Bronchial epithelial cell (primary cell): ENCODE data around the gene BCL11A. TPM values are rescaled to one million over a fixed set of nuclear protein-coding genes. Genes with fewer than 3 reads are reported as not detected.

Source experiments
- DNase-seq: peaks from one replicate; pipeline ENCODE4 v3.0.0-alpha.2; 2010; ENCODE audit warnings: low read depth
- FAIRE-seq: peaks from 2 replicates; lab custom pipeline; 2011; peaks lifted over from hg19 to GRCh38; lab: Jason Lieb, UNC
- H3K27me3 ChIP-seq: 2 replicates; pipeline ENCODE4 v1.5.1; 2011; ENCODE audit warnings: low read length; ENCODE audit not compliant: control insufficient read depth, insufficient read depth
- H3K36me3 ChIP-seq: 2 replicates; pipeline ENCODE4 v1.5.1; 2011; ENCODE audit warnings: low read length; ENCODE audit not compliant: control insufficient read depth, insufficient read depth
- H3K4me3 ChIP-seq: 2 replicates; pipeline ENCODE4 v1.5.1; 2011; ENCODE audit warnings: mild to moderate bottlenecking, low read depth, low read length, control low read depth
- total RNA-seq: library from RNA; depleted of rRNA; stranded (reverse); fragments of >200 nt; gene quantifications from 2 replicates; pipeline ENCODE4 v1.2.1, GENCODE V29; 2014
- TF ChIP-seq, protein P1 (sequence below): IDR thresholded peaks from 2 replicates; pipeline ENCODE4 v1.5.1; 2011; ENCODE audit warnings: mild to moderate bottlenecking, moderate library complexity, low read length, control low read depth, inconsistent platforms; ENCODE audit not compliant: insufficient read depth, severe bottlenecking

The BCL11A gene
- total RNA-seq, 1 donor from 2014 or later = 1.8 TPM

GRCh38 chr2:60535685-60536312 is 17.7 kb downstream of the BCL11A start:
- TF ChIP-seq, protein P1, sequence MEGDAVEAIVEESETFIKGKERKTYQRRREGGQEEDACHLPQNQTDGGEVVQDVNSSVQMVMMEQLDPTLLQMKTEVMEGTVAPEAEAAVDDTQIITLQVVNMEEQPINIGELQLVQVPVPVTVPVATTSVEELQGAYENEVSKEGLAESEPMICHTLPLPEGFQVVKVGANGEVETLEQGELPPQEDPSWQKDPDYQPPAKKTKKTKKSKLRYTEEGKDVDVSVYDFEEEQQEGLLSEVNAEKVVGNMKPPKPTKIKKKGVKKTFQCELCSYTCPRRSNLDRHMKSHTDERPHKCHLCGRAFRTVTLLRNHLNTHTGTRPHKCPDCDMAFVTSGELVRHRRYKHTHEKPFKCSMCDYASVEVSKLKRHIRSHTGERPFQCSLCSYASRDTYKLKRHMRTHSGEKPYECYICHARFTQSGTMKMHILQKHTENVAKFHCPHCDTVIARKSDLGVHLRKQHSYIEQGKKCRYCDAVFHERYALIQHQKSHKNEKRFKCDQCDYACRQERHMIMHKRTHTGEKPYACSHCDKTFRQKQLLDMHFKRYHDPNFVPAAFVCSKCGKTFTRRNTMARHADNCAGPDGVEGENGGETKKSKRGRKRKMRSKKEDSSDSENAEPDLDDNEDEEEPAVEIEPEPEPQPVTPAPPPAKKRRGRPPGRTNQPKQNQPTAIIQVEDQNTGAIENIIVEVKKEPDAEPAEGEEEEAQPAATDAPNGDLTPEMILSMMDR = no peak
- H3K4me3 ChIP-seq = no peak overlapping the region
- DNase-seq (no peak), FAIRE-seq (peak; percentile 7)
- H3K27me3 ChIP-seq = no peaks in the 10 kb centered on the region
- no peaks in the 10 kb centered on the region for H3K36me3 ChIP-seq

DNA sequence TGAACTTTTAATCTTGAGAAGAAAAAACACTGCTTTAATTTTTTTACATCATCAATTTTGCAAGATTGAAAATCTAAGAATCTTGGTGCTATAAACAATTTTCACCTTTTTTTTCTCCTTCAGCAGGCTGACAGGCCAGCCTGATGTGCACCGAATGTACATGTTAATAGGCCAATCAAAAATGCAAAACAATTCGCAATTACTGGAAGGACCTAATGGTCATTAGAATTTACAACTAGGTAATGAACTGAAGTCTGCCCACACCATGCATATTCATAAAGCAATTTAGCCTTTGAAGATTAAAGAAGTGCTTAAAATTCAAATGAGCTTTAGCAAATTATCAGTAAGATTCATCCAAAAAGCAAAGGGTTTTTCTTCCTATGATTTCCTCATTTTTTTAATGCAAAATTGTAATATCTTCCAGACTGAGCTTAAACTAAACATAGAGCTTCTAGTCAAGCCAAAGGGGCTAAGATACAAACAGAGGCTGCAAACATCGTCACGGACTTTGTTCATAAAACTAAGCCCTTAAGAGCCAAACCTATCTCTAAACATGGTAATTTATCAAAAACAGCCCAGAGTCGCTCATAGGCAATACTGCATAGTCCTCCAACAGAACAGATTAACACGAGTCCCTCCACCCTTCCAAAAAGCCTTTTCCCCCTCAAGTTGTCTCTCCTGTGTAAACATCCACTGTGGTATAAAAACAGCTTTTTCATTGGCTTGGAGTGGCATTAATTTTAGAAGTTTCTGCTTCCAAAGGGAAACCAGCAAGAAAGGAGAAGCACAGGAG is 18.4 kb downstream of the BCL11A start:
- Histone ChIP-seq H3K27me3 (no peaks in the 10 kb centered on the region), H3K4me3 (no peak overlapping the region), H3K36me3 (no peaks in the 10 kb centered on the region)
- DNase-seq (no peak), FAIRE-seq (no peak)
- TF ChIP-seq, protein P1 = no peak

- no peaks in the 10 kb centered on the region for H3K27me3 ChIP-seq
- FAIRE-seq = no peak
These were observed 19.3 kb downstream of the BCL11A start for GRCh38 chr2:60534052-60534685.

GRCh38 chr2:60533101-60534051 is 20.1 kb downstream of the BCL11A start:
- TF ChIP-seq, protein P1 = no peak
- no peak overlapping the region for H3K4me3 ChIP-seq
- no peak for FAIRE-seq
- no peaks in the 10 kb centered on the region for H3K36me3 ChIP-seq
- H3K27me3 ChIP-seq = no peaks in the 10 kb centered on the region
- peak; percentile 90 for DNase-seq

More at GRCh38 chr2:60534052-60534685, 19.3 kb downstream of the BCL11A start:
- Histone ChIP-seq H3K4me3 (no peak overlapping the region), H3K36me3 (no peaks in the 10 kb centered on the region)
- DNase-seq = no peak
- TF ChIP-seq, protein P1 = peak; percentile 15

- FAIRE-seq (no peak), DNase-seq (no peak)
- TF ChIP-seq, protein P1 = no peak
- H3K4me3 ChIP-seq = no peak overlapping the region
- H3K36me3 ChIP-seq = no peaks in the 10 kb centered on the region
- H3K27me3 ChIP-seq = no peaks in the 10 kb centered on the region
These were observed 21.0 kb downstream of the BCL11A start for GRCh38 chr2:60532421-60532820.
